Mucosa of descending colon (tissue), 3 donors: ENCODE data around the gene NT5DC1. TPM values are rescaled to one million over a fixed set of nuclear protein-coding genes. Genes with fewer than 3 reads are reported as not detected.
A peak's percentile ranks its signal among the peaks of the same experiment; 100 is the strongest.
"Not testable (repeated sequence)": the region's sequence is repeated elsewhere in the genome, so short reads cannot be mapped to it uniquely, and the experiment has no call there.

Source experiments
- ATAC-seq: fragments of 200-7000 bp; cut with Tn5 transposase; one replicate; pipeline ENCODE4 v1.9.1; 2020; ENCODE audit warnings: mild to moderate bottlenecking, moderate library complexity
- DNase-seq, 3 donors: peaks; one replicate each; pipeline ENCODE4 v3.0.0-alpha.2; 2020
- H3K36me3 ChIP-seq: fragments of 200-600 bp; one replicate; pipeline ENCODE4 v1.8.0; 2021; ENCODE audit warnings: low read depth, mild to moderate bottlenecking
- H3K4me1 ChIP-seq: fragments of 200-600 bp; one replicate; pipeline ENCODE4 v1.8.0; 2021; ENCODE audit warnings: low read depth, mild to moderate bottlenecking
- H3K4me3 ChIP-seq: fragments of 200-600 bp; one replicate; pipeline ENCODE4 v1.8.0; 2021; ENCODE audit warnings: mild to moderate bottlenecking
- H3K9me3 ChIP-seq: fragments of 200-600 bp; one replicate; pipeline ENCODE4 v1.8.0; 2021; ENCODE audit warnings: mild to moderate bottlenecking
- CTCF ChIP-seq: fragments of 200-600 bp; IDR thresholded peaks from one replicate; pipeline ENCODE4 v1.8.0; 2022; ENCODE audit warnings: antibody characterized with exemption, mild to moderate bottlenecking
- intact Hi-C, 2 donors: fragments of 100-400 bp; cut with DNase I in 1 of 2; cut with micrococcal nuclease in 1 of 2; formaldehyde crosslinking; loops; one replicate each; pipeline versions ENCODE4 v1.11.0 to v1.11.1; 2022; cut with DNase I, micrococcal nuclease
- total RNA-seq, 3 donors: library from RNA; stranded (reverse); fragmentation: NEBNext Ultra II Directional in 2 of 3; extraction: Animal tissue kit (Norgen Biotek cat#: 25700) in 2 of 3; gene quantifications; one replicate each; pipeline versions ENCODE4 v1.2.1 to v1.2.4, GENCODE V29; 2021 to 2023
- donor health status: DM: no; HTN: no; CAD: no; lungs with moderate emphysema.
- donor health status: DM: no; HTN: no; CAD: no.
- donor health status: DM: no; HTN: yes; CAD: no.

The NT5DC1 gene
- total RNA-seq, 3 donors from 2014 or later = 32.6 to 49.6 (median 43.2) TPM

DNA sequence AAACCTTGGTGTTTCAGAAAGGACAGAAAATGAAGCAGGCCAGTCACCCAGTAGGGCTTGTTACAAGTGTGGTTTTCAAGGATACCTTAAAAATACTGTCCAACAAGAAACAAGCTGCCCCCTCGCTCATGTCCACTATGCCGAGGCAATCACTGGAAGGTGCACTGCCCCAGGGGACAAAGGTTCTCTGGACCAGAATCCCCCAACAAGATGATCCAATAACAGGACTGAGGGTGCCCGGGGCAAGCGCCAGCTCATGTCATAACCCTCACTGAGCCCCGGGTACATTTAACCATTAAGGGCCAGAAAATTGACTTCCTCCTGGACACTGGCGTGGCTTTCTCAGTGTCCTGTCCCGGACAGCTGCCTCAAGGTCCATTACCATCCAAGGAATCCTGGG, 6.6 kb upstream of the NT5DC1 start:
- H3K4me1 ChIP-seq = no peaks in the 10 kb centered on the region
- H3K9me3 ChIP-seq = peaks cover 7% of the 10 kb centered on the region
- no peak for TF ChIP-seq CTCF
- DNase-seq = no peak
- intact Hi-C loops = no loop called here
- H3K36me3 ChIP-seq = no peaks in the 10 kb centered on the region
- ATAC-seq = no peak
- no peak overlapping the region for H3K4me3 ChIP-seq

DNA sequence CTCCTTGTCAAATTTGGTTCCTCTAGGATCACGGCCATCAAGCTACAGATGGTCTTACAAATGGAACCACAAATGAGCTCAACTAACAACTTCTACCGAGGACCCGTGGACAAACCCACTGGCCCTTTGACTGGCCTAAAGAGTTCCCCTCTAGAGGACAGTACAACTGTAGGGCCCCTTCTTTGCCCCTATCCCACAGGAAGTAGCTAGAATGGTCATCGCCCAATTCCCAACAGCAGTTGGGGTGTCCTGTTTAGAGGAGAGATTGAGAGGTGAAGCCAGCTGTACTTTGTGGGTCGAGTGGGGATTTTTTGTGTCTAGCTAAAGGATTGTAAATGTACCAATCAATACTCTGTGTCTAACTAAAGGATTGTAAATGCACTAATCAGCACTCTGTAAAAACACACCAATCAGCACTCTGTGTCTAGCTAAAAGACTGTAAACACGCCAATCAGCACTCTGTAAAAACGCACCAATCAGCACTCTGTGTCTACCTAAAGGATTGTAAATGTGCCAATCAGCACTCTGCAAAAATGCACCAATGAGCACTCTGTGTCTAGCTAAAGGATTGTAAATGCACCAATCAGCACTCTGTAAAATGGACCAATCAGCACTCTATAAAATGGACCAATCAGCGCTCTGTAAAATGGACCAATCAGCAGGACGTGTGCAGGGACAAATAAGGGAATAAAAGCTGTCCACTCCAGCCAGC, 4.4 kb upstream of the NT5DC1 start:
- not testable (repeated sequence) for H3K4me3 ChIP-seq, H3K9me3 ChIP-seq, H3K36me3 ChIP-seq, H3K4me1 ChIP-seq, ATAC-seq, DNase-seq
- intact Hi-C loops = loop anchor here in 1 of 2 donors (5.0 kb wide), 1 partner anchor 84 kb away; no protein-coding TSS in a partner anchor

DNA sequence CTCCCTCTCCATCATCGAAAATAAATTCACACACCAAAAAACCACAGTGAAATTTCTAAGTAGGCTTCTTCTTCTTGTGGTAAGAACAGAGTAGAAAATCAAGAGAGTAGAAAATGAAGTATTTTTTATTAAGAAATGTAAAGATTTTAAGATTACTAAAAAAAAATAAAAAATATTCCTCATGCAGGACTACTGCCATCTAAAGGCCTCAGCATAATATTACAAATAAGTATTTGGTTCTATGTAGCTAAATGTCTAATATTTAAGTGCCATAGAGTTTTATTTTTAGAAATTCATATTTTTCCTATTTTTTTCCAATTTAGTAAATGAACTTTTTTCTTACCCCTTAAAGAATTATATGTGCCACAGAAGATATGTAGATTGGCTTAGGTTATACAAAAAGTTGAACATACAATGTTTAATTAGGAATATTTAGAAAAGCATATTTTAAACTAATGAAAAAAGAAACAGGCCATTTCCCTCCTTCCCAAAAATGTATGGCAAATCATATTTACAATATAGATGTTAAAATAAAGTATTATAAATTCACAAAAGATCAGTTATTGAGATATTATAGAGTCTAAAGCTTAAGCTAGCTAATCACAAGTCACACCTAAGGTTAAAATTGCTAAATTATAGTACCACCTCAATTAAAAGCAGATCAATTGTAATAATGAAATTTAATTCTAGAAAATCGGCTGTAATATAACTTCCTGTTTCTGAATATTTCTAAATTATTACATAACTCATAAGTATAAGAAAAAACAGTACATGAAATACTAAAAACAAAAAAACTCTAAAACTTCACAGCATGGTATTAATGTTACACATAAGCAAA, 3.5 kb upstream of the NT5DC1 start:
- intact Hi-C loops = loop anchor here in 1 of 2 donors (5.0 kb wide), 1 partner anchor 85 kb away; no protein-coding TSS in a partner anchor
- no peak for TF ChIP-seq CTCF
- no peak overlapping the region for H3K4me3 ChIP-seq
- peaks cover 13% of the 10 kb centered on the region for H3K4me1 ChIP-seq
- H3K9me3 ChIP-seq = peaks cover 7% of the 10 kb centered on the region
- H3K36me3 ChIP-seq = no peaks in the 10 kb centered on the region
- DNase-seq (no peak), ATAC-seq (no peak)

- Histone ChIP-seq H3K36me3 (no peaks in the 10 kb centered on the region), H3K9me3 (peaks cover 7% of the 10 kb centered on the region), H3K4me3 (no peak overlapping the region), H3K4me1 (peaks cover 16% of the 10 kb centered on the region)
- no peak for TF ChIP-seq CTCF
- DNase-seq = no peak
- intact Hi-C loops = loop anchor here (2.0 to 5.0 kb wide), 2 partner anchors 87 to 88 kb away; no protein-coding TSS in a partner anchor
- no peak for ATAC-seq
These were observed 1.6 kb upstream of the NT5DC1 start for GRCh38 chr6:116099036-116099435.

DNA sequence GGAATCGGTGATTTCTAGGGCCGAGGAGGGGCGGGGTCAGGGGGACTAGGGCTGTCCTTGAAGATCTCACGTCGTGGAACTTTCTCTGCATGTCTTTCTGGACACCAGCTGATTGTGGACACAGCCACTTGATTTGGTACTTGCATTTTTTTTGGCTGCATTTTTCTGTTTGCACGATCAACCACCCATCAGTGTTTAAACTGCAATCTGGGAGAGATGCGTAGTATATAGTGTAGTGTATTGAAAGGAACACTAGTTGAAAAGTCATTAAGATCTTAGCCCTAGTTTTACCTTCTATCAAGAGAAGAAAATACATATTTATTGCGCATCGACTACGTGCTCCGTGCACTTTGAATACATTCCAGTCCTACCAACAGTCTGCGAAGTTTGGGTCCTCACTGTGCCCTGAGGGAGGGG, 657 bp downstream of the NT5DC1 start:
- intact Hi-C loops = no loop called here
- Histone ChIP-seq H3K36me3 (no peaks in the 10 kb centered on the region), H3K4me1 (peaks cover 25% of the 10 kb centered on the region), H3K9me3 (peaks cover 4% of the 10 kb centered on the region), H3K4me3 (peak overlapping the region; percentile 62)
- TF ChIP-seq CTCF = no peak
- ATAC-seq (no peak), DNase-seq (no peak)

GRCh38 chr6:116101790-116102189, 1.1 kb downstream of the NT5DC1 start:
- intact Hi-C loops = no loop called here

More at GRCh38 chr6:116101790-116102189, 1.1 kb downstream of the NT5DC1 start:
- H3K4me1 ChIP-seq = peaks cover 25% of the 10 kb centered on the region
- no peaks in the 10 kb centered on the region for H3K9me3 ChIP-seq
- no peaks in the 10 kb centered on the region for H3K36me3 ChIP-seq
- DNase-seq (no peak), ATAC-seq (no peak)
- no peak for TF ChIP-seq CTCF
- no peak overlapping the region for H3K4me3 ChIP-seq
